Endodermal cell (in vitro differentiated cells): Measurements from ENCODE around the gene PACRG. TPM values are rescaled to one million over a fixed set of nuclear protein-coding genes. Genes with fewer than 3 reads are reported as not detected.

Experiments used
- DNase-seq: peaks from one replicate; pipeline ENCODE4 v3.0.0-alpha.2; 2017
- H3K27ac ChIP-seq: 2 replicates; pipeline ENCODE4 v1.5.1; 2013; ENCODE audit warnings: mild to moderate bottlenecking, low read depth, low read length, moderate library complexity
- H3K27me3 ChIP-seq: 2 replicates; pipeline ENCODE4 v1.6.1; 2013; ENCODE audit warnings: mild to moderate bottlenecking, low read length, moderate library complexity; ENCODE audit not compliant: insufficient read depth, control insufficient read depth, poor library complexity, severe bottlenecking
- H3K36me3 ChIP-seq: 2 replicates; pipeline ENCODE4 v1.7.0; 2013; ENCODE audit warnings: mild to moderate bottlenecking, low read length, moderate library complexity; ENCODE audit not compliant: control insufficient read depth, insufficient read depth
- H3K4me1 ChIP-seq: one replicate; pipeline ENCODE4 v1.7.0; 2013; ENCODE audit warnings: low read length; ENCODE audit not compliant: control insufficient read depth, insufficient read depth
- H3K4me3 ChIP-seq: 2 replicates; pipeline ENCODE4 v1.5.1; 2013; ENCODE audit warnings: mild to moderate bottlenecking, low read length, moderate library complexity
- H3K9ac ChIP-seq: 2 replicates; pipeline ENCODE4 v1.6.1; 2013; ENCODE audit warnings: mild to moderate bottlenecking, low read length, moderate library complexity; ENCODE audit not compliant: poor library complexity, severe bottlenecking; ENCODE audit errors: extremely low read depth
- H3K9me3 ChIP-seq: 2 replicates; pipeline ENCODE4 v1.6.1; 2013; ENCODE audit warnings: mild to moderate bottlenecking, low read length, moderate library complexity; ENCODE audit not compliant: control insufficient read depth
- H3K27ac Mint-ChIP-seq: 2 replicates; pipeline ENCODE4 v1.8.0; 2020; ENCODE audit warnings: mixed read lengths
- H3K27me3 Mint-ChIP-seq: 2 replicates; pipeline ENCODE4 v1.8.0; 2021; ENCODE audit warnings: mild to moderate bottlenecking, mixed read lengths; ENCODE audit not compliant: insufficient read depth
- H3K36me3 Mint-ChIP-seq: 2 replicates; pipeline ENCODE4 v1.8.0; 2020; ENCODE audit warnings: low read depth, mixed read lengths
- H3K4me1 Mint-ChIP-seq: 2 replicates; pipeline ENCODE4 v1.8.0; 2020; ENCODE audit warnings: mixed read lengths
- H3K4me3 Mint-ChIP-seq: 2 replicates; pipeline ENCODE4 v1.8.0; 2020; ENCODE audit warnings: mild to moderate bottlenecking, moderate library complexity, mixed read lengths
- H3K9me3 Mint-ChIP-seq: 2 replicates; pipeline ENCODE4 v1.8.0; 2020; ENCODE audit warnings: mild to moderate bottlenecking, mixed read lengths
- CTCF ChIP-seq: fragments of 200-600 bp; sonication (generic); conservative IDR thresholded peaks from 2 replicates; pipeline ENCODE4 v1.5.0; 2021; ENCODE audit warnings: antibody characterized with exemption, mild to moderate bottlenecking
- WGBS, 2 experiments: methylation state at CpG; one replicate each; pipeline versions ENCODE4 v1.1.5 to v1.1.7; 2013; ENCODE audit warnings: missing lambda C conversion rate in 2 of 2, mixed read lengths in 1 of 2; ENCODE audit not compliant: insufficient coverage in 1 of 2, insufficient read length in 1 of 2; 5-methylcytosine and 5-hydroxymethylcytosine counted together
- total RNA-seq, 2 donors: library from RNA; stranded (reverse); fragmentation: NEBNext Ultra II Directional in 1 of 2; extraction: Animal tissue kit (Norgen Biotek cat#: 25700) in 1 of 2; gene quantifications; 2 replicates in 1 of 2; 3 replicates in 1 of 2; pipeline ENCODE4 v1.2.1, GENCODE V29; 2021

Gene PACRG
- total RNA-seq, 2 donors from 2014 or later = 0.42 to 0.44 TPM

DNA sequence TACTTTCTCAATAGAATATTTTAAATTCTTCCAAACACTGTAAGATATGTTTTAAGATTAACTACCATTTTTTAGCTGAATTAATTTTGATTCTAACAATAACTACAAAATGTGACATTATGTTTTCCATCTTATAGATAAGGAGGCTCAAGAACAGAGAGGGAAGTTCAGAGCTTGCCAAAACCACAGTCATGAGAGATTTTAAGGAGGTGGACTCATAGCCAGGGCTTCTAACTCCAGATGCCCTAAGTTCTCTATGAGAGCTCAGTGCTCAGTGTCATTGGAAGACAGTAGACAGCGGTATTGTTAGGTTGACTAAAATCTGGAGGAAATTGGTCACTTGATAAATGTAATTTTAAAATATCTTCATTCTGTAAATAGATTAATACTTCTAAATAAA, 144.2 kb downstream of the PACRG start:
- no peaks in the 10 kb centered on the region for H3K4me1 Mint-ChIP-seq
- H3K27ac ChIP-seq = no peak overlapping the region
- no peaks in the 10 kb centered on the region for H3K27me3 ChIP-seq
- no peak for DNase-seq
- H3K27me3 Mint-ChIP-seq = no peaks in the 10 kb centered on the region
- H3K9ac ChIP-seq = no peak overlapping the region
- H3K27ac Mint-ChIP-seq = no peak overlapping the region
- H3K36me3 Mint-ChIP-seq = no peaks in the 10 kb centered on the region
- 100% methylated on average over 1 of the region's 1 CpG; no CpG with 5 or more reads in 1 of the 2 experiments for WGBS, 2 experiments
- H3K9me3 ChIP-seq = no peaks in the 10 kb centered on the region
- H3K4me1 ChIP-seq = no peaks in the 10 kb centered on the region
- no peak for TF ChIP-seq CTCF
- no peak overlapping the region for H3K4me3 Mint-ChIP-seq
- no peak overlapping the region for H3K4me3 ChIP-seq
- H3K9me3 Mint-ChIP-seq = peaks cover 3% of the 10 kb centered on the region
- no peaks in the 10 kb centered on the region for H3K36me3 ChIP-seq

- DNase-seq = no peak
- Mint-ChIP-seq H3K36me3 (no peaks in the 10 kb centered on the region), H3K4me3 (no peak overlapping the region), H3K4me1 (no peaks in the 10 kb centered on the region), H3K27me3 (no peaks in the 10 kb centered on the region), H3K9me3 (peaks cover 3% of the 10 kb centered on the region), H3K27ac (no peak overlapping the region)
- Histone ChIP-seq H3K9ac (no peak overlapping the region), H3K4me1 (no peaks in the 10 kb centered on the region), H3K9me3 (no peaks in the 10 kb centered on the region), H3K36me3 (no peaks in the 10 kb centered on the region), H3K4me3 (no peak overlapping the region), H3K27ac (no peak overlapping the region), H3K27me3 (no peaks in the 10 kb centered on the region)
- no peak for TF ChIP-seq CTCF
- 90 to 96% methylated on average over 2 of the region's 2 CpGs for WGBS, 2 experiments
These were observed 145.8 kb downstream of the PACRG start for GRCh38 chr6:162873537-162873936.

- Histone ChIP-seq H3K27ac (no peak overlapping the region), H3K36me3 (no peaks in the 10 kb centered on the region), H3K4me1 (no peaks in the 10 kb centered on the region), H3K9me3 (no peaks in the 10 kb centered on the region), H3K27me3 (no peaks in the 10 kb centered on the region), H3K9ac (no peak overlapping the region), H3K4me3 (no peak overlapping the region)
- Mint-ChIP-seq H3K36me3 (no peaks in the 10 kb centered on the region), H3K27me3 (no peaks in the 10 kb centered on the region), H3K9me3 (peaks cover 3% of the 10 kb centered on the region), H3K27ac (no peak overlapping the region), H3K4me3 (no peak overlapping the region), H3K4me1 (no peaks in the 10 kb centered on the region)
- TF ChIP-seq CTCF = no peak
- 89% methylated on average over 2 of the region's 2 CpGs; no CpG with 5 or more reads in 1 of the 2 experiments for WGBS, 2 experiments
- no peak for DNase-seq
These were observed 147.3 kb downstream of the PACRG start for GRCh38 chr6:162875070-162875469.
